ENCODE data around the gene TRPM8. TPM values are rescaled to one million over a fixed set of nuclear protein-coding genes. Genes with fewer than 3 reads are reported as not detected.

Gene TRPM8
- total RNA-seq, 4 donors from 2014 or later: not detected

GRCh38 chr2:233993461-233993860 lies 76.3 kb downstream of the TRPM8 start:
- intact Hi-C loops (cut with DNase I; ENCODE audit: low total_unique reads) (no loop called here), in situ Hi-C loops (cut with MboI; ENCODE audit: low sequenced_read_pairs in 4 of 4) (loop anchor here in 2 of 4 donors (25.0 kb wide), 1 partner anchor 544 kb away; no protein-coding TSS in a partner anchor)
- TF ChIP-seq POLR2A (IDR thresholded peaks at IDR 0.05) (no peak), CTCF (IDR thresholded peaks at IDR 0.05 in 4 of 5, conservative IDR thresholded peaks at IDR 0.05 in 1 of 5) (no peak)
- ATAC-seq (no peak), DNase-seq (no peak)
- no peak overlapping the region for H3K27ac ChIP-seq
- no peak overlapping the region for H3K4me3 ChIP-seq
- H3K36me3 ChIP-seq: no peaks in the 10 kb centered on the region
- no peaks in the 10 kb centered on the region for H3K4me1 ChIP-seq
- H3K27me3 ChIP-seq: no peaks in the 10 kb centered on the region
- no peaks in the 10 kb centered on the region for H3K9me3 ChIP-seq

GRCh38 chr2:233994151-233994550 lies 77.0 kb downstream of the TRPM8 start:
- ATAC-seq: no peak
- no peaks in the 10 kb centered on the region for H3K36me3 ChIP-seq
- no peak for DNase-seq
- H3K27me3 ChIP-seq: no peaks in the 10 kb centered on the region
- H3K4me3 ChIP-seq: no peak overlapping the region
- TF ChIP-seq POLR2A (IDR thresholded peaks at IDR 0.05) (no peak), CTCF (IDR thresholded peaks at IDR 0.05 in 4 of 5, conservative IDR thresholded peaks at IDR 0.05 in 1 of 5) (no peak)
- no peak overlapping the region for H3K27ac ChIP-seq
- no peaks in the 10 kb centered on the region for H3K9me3 ChIP-seq
- in situ Hi-C loops (cut with MboI; ENCODE audit: low sequenced_read_pairs in 4 of 4): loop anchor here in 2 of 4 donors (25.0 kb wide), 1 partner anchor 543 kb away; no protein-coding TSS in a partner anchor
- intact Hi-C loops (cut with DNase I; ENCODE audit: low total_unique reads): no loop called here
- H3K4me1 ChIP-seq: no peaks in the 10 kb centered on the region

- H3K4me3 ChIP-seq: no peak overlapping the region
- H3K9me3 ChIP-seq: no peaks in the 10 kb centered on the region
- no peak for DNase-seq
- ATAC-seq: no peak
- H3K27ac ChIP-seq: no peak overlapping the region
- intact Hi-C loops (cut with DNase I; ENCODE audit: low total_unique reads) (no loop called here), in situ Hi-C loops (cut with MboI; ENCODE audit: low sequenced_read_pairs in 4 of 4) (loop anchor here in 2 of 4 donors (25.0 kb wide), 1 partner anchor 541 kb away; no protein-coding TSS in a partner anchor)
- no peaks in the 10 kb centered on the region for H3K27me3 ChIP-seq
- no peaks in the 10 kb centered on the region for H3K4me1 ChIP-seq
- no peak for TF ChIP-seq POLR2A (IDR thresholded peaks at IDR 0.05)
- TF ChIP-seq CTCF (IDR thresholded peaks at IDR 0.05 in 4 of 5, conservative IDR thresholded peaks at IDR 0.05 in 1 of 5): no peak
- no peaks in the 10 kb centered on the region for H3K36me3 ChIP-seq
Measured at GRCh38 chr2:233996000-233996399, 78.8 kb downstream of the TRPM8 start.

GRCh38 chr2:233996461-233996860 lies 79.3 kb downstream of the TRPM8 start:
- no peaks in the 10 kb centered on the region for H3K9me3 ChIP-seq
- in situ Hi-C loops (cut with MboI; ENCODE audit: low sequenced_read_pairs in 4 of 4): loop anchor here in 2 of 4 donors (25.0 kb wide), 1 partner anchor 541 kb away; no protein-coding TSS in a partner anchor
- ATAC-seq: no peak

More at GRCh38 chr2:233996461-233996860, 79.3 kb downstream of the TRPM8 start:
- Histone ChIP-seq H3K27ac (no peak overlapping the region), H3K4me3 (no peak overlapping the region), H3K27me3 (no peaks in the 10 kb centered on the region), H3K36me3 (no peaks in the 10 kb centered on the region), H3K4me1 (no peaks in the 10 kb centered on the region)
- DNase-seq: no peak
- TF ChIP-seq CTCF (IDR thresholded peaks at IDR 0.05 in 4 of 5, conservative IDR thresholded peaks at IDR 0.05 in 1 of 5) (no peak), POLR2A (IDR thresholded peaks at IDR 0.05) (no peak)
- intact Hi-C loops (cut with DNase I; ENCODE audit: low total_unique reads): no loop called here
